C4-2B (cell line): Measurements from ENCODE around the gene RNASE7.

Source experiments
- CTCF ChIP-seq: fragments of 450-650 bp; conservative IDR thresholded peaks from 2 replicates; pipeline ENCODE4 v1.5.1; 2017; ENCODE audit warnings: mild to moderate bottlenecking
- ZFX ChIP-seq: fragments of 450-650 bp; IDR thresholded peaks from 2 replicates; pipeline ENCODE4 v1.6.1; 2017

DNA sequence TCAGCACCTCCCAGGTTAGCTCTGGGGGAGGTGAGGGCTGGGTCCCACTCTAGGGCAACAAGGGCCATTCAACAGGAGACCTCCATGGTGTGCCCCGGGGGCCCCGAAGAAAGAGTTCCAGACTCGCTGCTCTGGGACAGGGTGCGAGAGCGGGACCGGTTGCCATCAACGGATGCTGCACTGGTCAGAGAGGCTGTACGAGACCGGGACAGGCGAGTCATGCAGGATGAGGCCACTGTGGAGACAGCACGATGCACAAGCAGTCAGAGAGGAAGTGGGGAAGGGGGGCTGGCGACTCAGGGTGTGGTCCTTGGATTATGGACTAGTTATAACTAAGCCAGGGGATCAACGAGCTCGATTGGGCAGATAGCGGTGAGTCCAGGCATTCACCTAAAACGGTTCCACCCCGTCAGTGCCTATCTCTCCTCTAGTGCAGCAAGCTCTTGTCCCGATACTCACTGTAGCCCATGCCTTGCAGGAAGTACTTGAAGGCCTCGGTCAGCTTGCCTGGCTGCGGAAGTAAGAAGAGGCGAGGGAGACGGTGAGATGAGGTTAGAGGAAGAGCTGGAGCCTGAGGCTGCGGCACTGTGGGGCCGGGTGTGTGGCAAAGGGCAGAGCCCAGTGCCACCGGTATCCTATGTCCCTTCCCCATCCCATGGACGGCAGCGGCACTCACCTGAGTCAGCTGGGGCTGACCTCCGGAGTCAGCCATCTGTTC, 24.5 kb upstream of the RNASE7 start:
- no peak for TF ChIP-seq ZFX
- TF ChIP-seq CTCF, result no peak
